Activated CD8-positive, alpha-beta memory T cell treated with anti-CD3 and anti-CD28 coated beads, Interleukin-2, amount 50 U/mL, for 4 hours (primary cell): Measurements from ENCODE around the gene CARD6.
"Not testable (repeated sequence)": the region's sequence is repeated elsewhere in the genome, so short reads cannot be mapped to it uniquely, and the experiment has no call there.

Experiments
- DNase-seq: peaks from one replicate; pipeline ENCODE4 v3.0.0-alpha.2; 2020

Gene CARD6

DNA sequence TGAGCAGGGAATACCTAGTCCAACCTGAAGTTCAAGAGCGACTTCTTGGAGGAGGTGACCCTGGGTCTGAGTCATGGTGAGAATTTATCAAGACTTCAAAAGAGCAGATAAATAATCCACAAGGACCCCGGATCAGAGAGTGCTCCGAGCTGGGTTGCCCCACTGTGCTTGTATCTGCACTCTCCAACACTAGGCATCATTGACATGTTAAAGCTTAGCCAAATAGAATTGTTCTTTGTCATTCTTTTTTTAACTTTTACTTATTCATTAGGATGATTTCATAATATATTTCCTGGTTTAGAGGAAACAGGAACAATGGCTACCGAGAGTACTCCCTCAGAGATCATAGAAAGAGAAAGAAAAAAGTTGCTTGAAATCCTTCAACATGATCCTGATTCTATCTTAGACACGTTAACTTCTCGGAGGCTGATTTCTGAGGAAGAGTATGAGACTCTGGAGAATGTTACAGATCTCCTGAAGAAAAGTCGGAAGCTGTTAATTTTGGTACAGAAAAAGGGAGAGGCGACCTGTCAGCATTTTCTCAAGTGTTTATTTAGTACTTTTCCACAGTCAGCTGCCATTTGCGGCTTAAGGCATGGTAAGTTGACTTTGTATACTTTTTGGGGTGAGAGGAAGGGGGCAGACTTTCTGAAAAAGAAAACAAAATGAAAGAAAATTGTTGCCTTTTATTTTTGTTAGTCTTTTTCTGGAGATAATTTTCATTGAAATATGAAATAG, at the start of gene CARD6:
TSS of gene CARD6 (plus strand) at position 300 of the 738 bp plus-strand sequence. CDS start at position 316, 16 bp downstream.
- DNase-seq, result no peak

- no peak for DNase-seq
These were observed 49.4 kb upstream of the CARD6 start for GRCh38 chr5:40791715-40792139.

GRCh38 chr5:40792691-40793090, 48.5 kb upstream of the CARD6 start:
- DNase-seq, result not testable (repeated sequence)

GRCh38 chr5:40794340-40794739, 46.8 kb upstream of the CARD6 start:
- DNase-seq, result not testable (repeated sequence)

DNA sequence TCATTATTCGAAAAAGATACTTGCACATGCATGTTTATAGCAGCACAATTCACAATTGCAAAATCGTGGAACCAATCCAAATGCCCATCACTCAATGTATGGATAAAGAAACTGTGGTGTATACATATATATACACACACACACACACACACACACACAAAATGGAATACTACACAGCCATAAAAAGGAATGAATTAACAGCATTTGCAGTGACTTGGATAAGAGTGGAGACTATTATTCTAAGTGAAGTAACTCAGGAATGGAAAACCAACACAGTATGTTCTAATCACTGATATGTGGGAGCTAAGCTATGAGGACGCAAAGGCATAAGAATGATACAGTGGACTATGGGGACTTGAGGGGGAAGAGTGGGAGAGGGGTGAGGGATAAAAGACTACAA, 46.3 kb upstream of the CARD6 start:
- not testable (repeated sequence) for DNase-seq

DNA sequence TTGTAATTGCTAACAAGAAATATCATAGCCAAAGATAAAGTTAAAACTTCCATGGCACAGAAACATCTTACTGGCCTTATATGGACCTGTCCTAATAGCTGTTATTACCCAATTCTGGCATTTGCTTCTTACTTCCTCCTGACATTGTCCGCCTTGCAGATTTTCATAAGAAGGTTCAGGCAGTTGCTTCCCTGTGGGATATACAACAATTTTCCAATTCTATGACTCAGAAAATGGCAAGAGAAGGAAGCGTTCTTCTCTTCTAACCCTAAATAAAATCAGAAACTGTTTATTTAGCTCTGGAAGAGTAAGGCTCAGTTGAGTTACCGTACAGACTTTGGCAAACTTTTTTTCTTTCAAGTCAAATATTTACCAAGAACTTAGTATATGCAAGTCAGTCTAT, 44.7 kb upstream of the CARD6 start:
- DNase-seq, result no peak

DNA sequence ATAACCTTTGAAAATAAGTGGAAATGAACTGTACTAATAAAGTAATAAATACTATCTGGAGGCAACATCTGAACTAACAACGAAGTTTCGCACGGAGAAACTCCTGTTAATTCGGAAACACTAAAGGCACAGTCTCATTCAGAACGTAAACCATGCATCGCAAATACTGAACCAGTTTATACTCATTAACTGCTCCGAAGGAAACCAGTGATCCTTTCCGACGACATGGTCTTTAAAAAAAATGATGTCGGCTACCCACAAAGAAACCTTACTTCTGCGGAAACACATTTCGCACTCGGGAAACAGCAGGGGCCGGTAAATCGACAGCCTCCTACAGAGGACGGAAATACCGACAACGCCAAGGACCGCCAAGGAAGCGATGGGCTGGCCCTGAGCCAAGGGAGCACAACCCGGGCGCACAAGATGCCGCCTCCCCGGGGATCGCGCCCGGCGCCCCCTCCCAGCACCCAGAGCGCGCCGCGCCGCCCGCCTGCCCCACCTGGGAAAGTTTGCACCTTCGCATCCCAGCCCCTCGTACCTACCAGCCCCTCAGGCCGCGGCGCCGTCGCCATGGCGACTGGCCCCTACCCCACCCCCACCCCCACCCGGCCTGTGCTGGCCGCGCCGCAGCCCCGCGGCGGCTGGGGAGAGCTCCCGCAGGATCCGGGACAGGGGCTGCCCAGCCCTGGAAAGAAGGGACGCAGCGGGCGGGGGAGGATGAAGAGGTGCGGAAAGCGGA, 43.7 kb upstream of the CARD6 start:
- peak; percentile 74 for DNase-seq

DNA sequence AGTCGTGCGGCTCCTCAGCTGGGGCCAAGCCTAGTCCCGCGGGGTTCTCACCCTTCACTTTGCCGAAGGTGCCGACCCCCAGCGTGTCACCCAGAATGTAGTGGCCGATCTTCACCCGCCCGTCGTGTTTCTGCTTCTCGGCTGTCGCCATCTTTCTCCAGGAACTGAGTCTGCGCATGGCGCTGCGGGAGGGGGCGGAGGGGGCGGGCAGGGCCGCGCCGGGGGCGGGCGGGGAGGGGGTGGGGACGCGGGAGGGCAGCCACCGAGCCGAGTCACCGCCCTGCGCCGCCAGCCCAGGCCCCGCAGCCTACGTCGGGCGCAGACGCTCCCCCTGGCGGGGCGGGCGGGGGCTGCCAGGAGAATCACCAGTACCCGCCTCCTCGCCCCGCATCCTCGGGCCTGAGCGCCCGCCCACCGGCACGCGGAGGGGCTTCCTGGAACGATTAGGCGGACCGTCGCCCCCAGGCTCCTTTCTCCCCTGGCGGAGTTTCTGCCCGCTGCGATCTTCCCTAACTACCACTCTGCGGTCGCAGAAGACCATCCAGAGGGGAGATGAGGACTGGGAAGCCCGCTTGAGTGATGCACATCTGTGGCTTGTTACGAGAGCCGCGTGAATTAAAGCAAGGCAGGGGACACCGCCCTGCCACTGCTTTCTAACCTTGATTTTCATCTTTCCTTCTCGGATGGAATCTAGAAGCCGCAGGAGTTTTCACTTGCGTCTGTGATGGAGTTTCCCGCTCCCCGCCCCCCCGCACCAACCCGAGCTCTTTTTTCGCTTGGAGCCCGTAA, 43.0 kb upstream of the CARD6 start, which contains the start of gene PRKAA1:
TSS of gene PRKAA1 (minus strand) at position 363 of the 789 bp plus-strand sequence. CDS start at position 178, 185 bp downstream.
- peak; percentile 91 for DNase-seq

DNA sequence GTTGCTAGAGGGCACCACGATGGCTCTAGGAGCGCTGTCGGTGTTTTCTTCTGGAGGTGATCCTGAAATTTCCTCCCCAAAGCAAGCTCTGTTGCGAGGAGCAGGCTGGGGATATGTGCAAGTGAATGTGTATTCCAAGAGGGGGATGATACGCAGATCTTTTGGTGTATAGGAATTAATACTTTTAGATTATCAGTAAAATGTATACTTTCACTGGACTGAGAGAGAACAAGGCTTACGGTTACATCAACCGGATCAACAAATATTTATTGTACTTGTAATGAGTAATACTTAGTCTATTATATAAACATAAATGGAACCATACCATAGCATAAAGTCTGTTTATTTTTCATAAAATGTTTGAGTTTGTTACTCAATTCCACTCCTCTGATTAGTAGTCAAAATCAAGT, 42.4 kb upstream of the CARD6 start:
- no peak for DNase-seq

GRCh38 chr5:40799258-40799657, 41.9 kb upstream of the CARD6 start:
- DNase-seq, result no peak

- DNase-seq, result no peak
These were observed 39.2 kb upstream of the CARD6 start for GRCh38 chr5:40801771-40802562.

GRCh38 chr5:40812125-40812524, 29.0 kb upstream of the CARD6 start:
- no peak for DNase-seq

DNA sequence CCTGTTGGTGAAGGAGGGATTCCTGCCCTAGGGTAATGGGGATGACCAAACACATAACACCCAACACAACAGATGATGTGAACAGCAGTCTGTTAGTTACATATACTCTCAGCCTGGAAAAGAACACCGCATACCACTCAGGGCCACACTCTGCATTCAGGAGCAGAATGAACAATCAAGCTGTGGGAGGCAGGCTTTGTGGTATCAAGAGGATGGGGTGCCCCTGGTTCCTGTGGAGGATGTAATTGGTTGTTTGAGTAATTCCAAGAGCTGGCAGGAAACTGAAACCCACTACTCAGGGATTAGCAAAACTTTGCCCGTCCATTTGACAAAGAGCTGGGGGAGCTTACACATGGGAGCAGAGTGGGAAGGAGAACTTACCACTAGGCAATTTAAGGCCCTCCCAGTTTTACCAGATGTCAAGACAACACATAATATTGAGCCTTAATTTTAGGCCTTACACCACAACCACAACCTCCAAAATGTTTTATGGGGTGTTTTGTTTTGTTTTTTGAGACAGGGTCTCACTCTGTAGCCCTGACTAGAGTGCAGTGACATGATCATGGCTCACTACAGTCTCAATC, 27.4 kb upstream of the CARD6 start:
- DNase-seq, result no peak

DNA sequence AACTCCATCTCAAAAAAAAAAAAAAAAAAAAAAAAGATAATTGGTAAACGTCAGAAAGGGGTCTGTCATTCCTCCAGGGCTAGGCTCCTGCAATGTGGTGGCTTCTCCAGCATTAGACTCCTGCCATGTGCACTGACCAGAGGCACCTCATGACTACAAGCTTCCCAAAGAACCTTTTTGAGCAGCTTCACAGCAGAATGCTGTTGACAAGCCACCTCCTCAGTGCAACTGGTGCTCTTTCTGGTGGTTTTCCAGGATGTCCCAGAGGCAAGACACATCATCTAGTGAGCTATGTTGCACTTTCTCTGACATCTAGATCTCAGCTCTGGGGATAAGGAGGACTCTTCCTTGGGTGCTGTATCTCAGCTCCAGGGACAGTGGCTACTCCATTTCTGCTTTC, 17.7 kb upstream of the CARD6 start:
- DNase-seq, result no peak

DNA sequence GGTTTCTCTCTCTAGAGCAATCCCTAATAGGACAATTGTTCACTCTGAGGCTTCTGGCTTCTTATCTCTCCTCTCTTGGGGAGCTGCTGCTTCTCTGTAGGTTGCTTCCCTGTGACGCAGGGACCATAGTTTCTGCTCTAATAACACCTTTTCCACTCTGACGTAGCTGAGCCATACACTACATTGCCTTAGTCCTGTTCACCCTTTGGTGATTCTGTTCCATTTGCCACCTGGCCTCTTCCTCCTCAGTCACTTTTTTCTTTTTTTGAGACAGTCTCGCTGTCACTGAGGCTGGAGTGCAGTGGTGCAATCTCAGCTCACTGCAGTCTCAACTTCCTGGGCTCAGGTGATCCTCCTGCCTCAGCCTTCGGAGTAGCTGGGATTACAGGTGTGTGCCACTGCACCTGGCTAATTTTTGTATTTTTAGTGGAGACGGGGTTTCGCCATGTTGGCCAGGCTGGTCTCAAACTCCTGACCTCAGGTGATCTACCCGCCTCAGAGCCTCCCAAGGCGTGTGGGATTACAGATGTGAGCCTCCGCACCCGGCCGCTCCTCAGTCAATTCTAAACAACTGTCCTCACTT, 15.6 kb upstream of the CARD6 start:
- DNase-seq, result not testable (repeated sequence)

- no peak for DNase-seq
These were observed 14.5 kb upstream of the CARD6 start for GRCh38 chr5:40826489-40827187.

GRCh38 chr5:40827188-40827977, 13.8 kb upstream of the CARD6 start:
- no peak for DNase-seq

DNA sequence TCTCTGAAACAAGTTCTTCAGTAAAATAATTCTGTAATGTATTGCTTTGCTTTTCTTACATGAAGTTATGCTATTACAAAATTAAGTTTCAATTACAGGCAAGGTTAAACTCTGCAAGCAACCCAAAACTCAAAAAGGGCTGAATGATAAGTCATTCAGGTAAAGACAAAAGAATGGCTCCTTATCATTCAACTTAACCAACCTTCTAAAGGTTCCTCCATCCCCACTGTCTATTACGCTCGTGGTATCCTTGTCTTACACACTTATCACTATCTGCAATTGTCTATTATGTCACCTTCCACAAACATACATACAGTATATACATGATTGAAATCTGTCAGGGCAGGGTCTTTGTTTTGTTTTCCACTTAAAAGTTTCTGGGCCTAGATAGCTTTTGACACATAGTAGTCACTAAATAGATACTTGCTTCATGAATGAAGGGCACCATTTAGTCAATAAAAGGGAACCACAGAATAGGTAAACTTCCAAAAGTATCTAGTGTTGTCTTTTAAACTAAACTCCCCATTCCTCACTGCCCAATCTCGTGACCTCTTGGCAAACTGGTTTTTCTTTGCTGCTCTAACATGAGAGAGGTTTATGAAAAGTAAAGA, 13.0 kb upstream of the CARD6 start:
- DNase-seq, result no peak
